COLO668 (cell line): ENCODE measurements around the gene KLF6.
"Not testable (repeated sequence)": the region's sequence is repeated elsewhere in the genome, so short reads cannot be mapped to it uniquely, and the experiment has no call there.

Experiments used
- DNase-seq: peaks from one replicate; lab custom pipeline; 2025; ENCODE audit not compliant: unreplicated experiment; lab: John Stamatoyannopoulos, UW

KLF6 gene

GRCh38 chr10:3734111-3734510, 50.9 kb downstream of the KLF6 start:
- no peak for DNase-seq

GRCh38 chr10:3732183-3732582, 52.8 kb downstream of the KLF6 start:
- DNase-seq = not testable (repeated sequence)

- DNase-seq = no peak
Measured at GRCh38 chr10:3729397-3729976, 55.5 kb downstream of the KLF6 start.

DNA sequence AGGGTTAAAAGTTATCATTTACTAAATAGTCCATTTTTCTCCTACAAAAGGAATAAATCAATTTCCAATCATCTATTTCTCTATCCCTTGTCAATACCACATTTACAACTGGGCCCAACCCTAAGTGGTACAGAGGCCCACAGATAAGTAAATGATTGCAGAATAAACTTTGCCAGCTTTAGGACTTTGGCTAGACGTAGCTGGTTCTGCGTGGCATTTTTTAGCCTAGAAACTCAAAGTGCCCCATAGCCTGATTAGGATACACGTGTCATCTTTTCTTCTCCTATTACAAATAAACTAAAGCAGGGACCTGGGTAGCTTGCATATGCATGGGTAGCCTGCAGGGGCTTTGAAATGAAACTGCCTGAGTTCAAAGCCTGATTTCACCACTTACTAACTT, 56.4 kb downstream of the KLF6 start:
- no peak for DNase-seq

DNA sequence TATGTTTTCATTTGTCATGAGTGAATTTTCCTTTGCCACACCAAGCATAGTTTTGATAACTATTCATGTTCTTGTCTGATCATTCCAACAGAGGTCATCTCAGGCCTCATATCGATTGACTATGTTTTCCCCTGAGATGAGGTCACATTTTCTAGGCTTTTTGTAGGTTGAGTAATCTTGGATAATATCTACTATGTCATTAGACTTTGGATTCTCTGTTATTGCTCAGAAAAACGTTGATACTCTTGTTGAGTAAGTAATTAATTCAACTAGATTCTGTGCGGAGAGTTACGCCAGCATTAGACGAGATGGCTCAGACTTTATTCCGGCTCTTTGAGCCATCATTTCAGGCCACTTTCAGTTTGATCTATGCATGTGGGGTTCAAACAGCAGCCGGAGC, 57.7 kb downstream of the KLF6 start:
- no peak for DNase-seq
